GM12878 (cell line): Measurements from ENCODE around the gene NF1. TPM values are rescaled to one million over a fixed set of nuclear protein-coding genes. Genes with fewer than 3 reads are reported as not detected.

ENCODE experiments used
- ATAC-seq: fragments of 200-7000 bp; cut with Tn5 transposase; 3 replicates; pipeline ENCODE4 v1.9.1; 2020; ENCODE audit warnings: mild to moderate bottlenecking, moderate library complexity
- BruUV-seq: library from RNA; stranded (reverse); fragments of 400-500 nt; replicated peaks from 2 replicates; lab custom pipeline; 2021; lab: Mats Ljungman, UMichigan
- CTCF ChIA-PET: fragments of 300-600 bp; sonication (Branson Sonifier 250); formaldehyde crosslinking; extraction: SDS; loops from one replicate; lab custom pipeline; 2021; ENCODE audit warnings: inconsistent platforms; lab: Yijun Ruan, JAX
- POLR2A ChIA-PET: fragments of 350-600 bp; formaldehyde crosslinking; extraction: SDS; loops from one replicate; lab custom pipeline; 2021; ENCODE audit warnings: inconsistent platforms; lab: Charles Lee
- RAD21 ChIA-PET: fragments of 300-600 bp; sonication (Branson Sonifier 250); formaldehyde crosslinking; loops from one replicate; lab custom pipeline; 2023; ENCODE audit warnings: antibody characterized with exemption; ENCODE audit not compliant: unreplicated experiment; lab: Charles Lee
- SMC1A ChIA-PET: fragments of 300-600 bp; sonication (Branson Sonifier 250); formaldehyde crosslinking; loops from one replicate; lab custom pipeline; 2023; ENCODE audit not compliant: unreplicated experiment, uncharacterized antibody; lab: Charles Lee
- DNase-seq: peaks from one replicate; pipeline ENCODE4 v3.0.0-alpha.2; 2011; ENCODE audit warnings: low read depth, low spot score
- FAIRE-seq: peaks from 3 replicates; lab custom pipeline; 2011; peaks lifted over from hg19 to GRCh38; lab: Jason Lieb, UNC
- H2AFZ ChIP-seq: 2 replicates; pipeline ENCODE4 v1.6.0; 2011; ENCODE audit warnings: low read depth, low read length, control low read depth; ENCODE audit not compliant: control insufficient read depth
- H3K27ac ChIP-seq: 2 replicates; pipeline ENCODE4 v1.5.1; 2011; ENCODE audit warnings: control low read depth; ENCODE audit not compliant: control insufficient read depth, insufficient read depth
- H3K27me3 ChIP-seq, 2 experiments: replicated peaks in 1 of 2; 2 replicates each; pipeline versions ENCODE4 v1.6.0 to v1.6.1; 2011; ENCODE audit warnings: low read length in 1 of 2; ENCODE audit not compliant: control insufficient read depth in 2 of 2, insufficient read depth in 2 of 2
- H3K36me3 ChIP-seq, 2 experiments: 2 replicates each; pipeline ENCODE4 v1.5.1; 2011; ENCODE audit warnings: low read length in 1 of 2; ENCODE audit not compliant: control insufficient read depth in 2 of 2, insufficient read depth in 2 of 2
- H3K4me1 ChIP-seq: 2 replicates; pipeline ENCODE4 v1.6.1; 2011; ENCODE audit warnings: mild to moderate bottlenecking, low read length, moderate library complexity, mixed read lengths; ENCODE audit not compliant: control insufficient read depth, insufficient read depth
- H3K4me2 ChIP-seq: 2 replicates; pipeline ENCODE4 v1.6.0; 2011; ENCODE audit warnings: control low read depth; ENCODE audit not compliant: control insufficient read depth, insufficient read depth
- H3K4me3 ChIP-seq: fragments of 200-600 bp; sonication (generic); 2 replicates; pipeline ENCODE4 v1.5.1; 2016
- H3K79me2 ChIP-seq: 2 replicates; pipeline ENCODE4 v1.6.0; 2011; ENCODE audit warnings: low read length; ENCODE audit not compliant: control insufficient read depth, insufficient read depth
- H3K9ac ChIP-seq: 2 replicates; pipeline ENCODE4 v1.8.0; 2011; ENCODE audit warnings: low read length, control low read depth, mixed read lengths; ENCODE audit not compliant: control insufficient read depth, insufficient read depth
- H3K9me3 ChIP-seq: replicated peaks from 3 replicates; pipeline ENCODE4 v1.5.1; 2011; ENCODE audit warnings: mild to moderate bottlenecking, low read length; ENCODE audit not compliant: control insufficient read depth, insufficient read depth
- H4K20me1 ChIP-seq: 2 replicates; pipeline ENCODE4 v1.6.0; 2011; ENCODE audit not compliant: control insufficient read depth, insufficient read depth
- BACH1 ChIP-seq: fragments of 450-650 bp; IDR thresholded peaks from 2 replicates; pipeline ENCODE4 v1.6.1; 2017; ENCODE audit warnings: mild to moderate bottlenecking, borderline replicate concordance
- CTCF ChIP-seq, 3 experiments: IDR thresholded peaks in 2 of 3; conservative IDR thresholded peaks in 1 of 3; 2 replicates each; pipeline ENCODE4 v1.5.1; 2011; ENCODE audit warnings: low read depth in 3 of 3, low read length in 3 of 3, mild to moderate bottlenecking in 3 of 3, control low read depth in 2 of 3, moderate library complexity in 2 of 3, inconsistent platforms in 1 of 3, mixed read lengths in 1 of 3; ENCODE audit not compliant: control insufficient read depth in 2 of 3, insufficient read depth in 1 of 3; ENCODE audit errors: extremely low read depth in 1 of 3
- E2F4 ChIP-seq: IDR thresholded peaks from 2 replicates; pipeline ENCODE4 v1.6.1; 2012; ENCODE audit warnings: low read depth, low read length, improper control_type of control experiment
- GATAD2B ChIP-seq: fragments of 450-650 bp; conservative IDR thresholded peaks from 2 replicates; pipeline ENCODE4 v1.6.1; 2017; ENCODE audit warnings: low read depth, mild to moderate bottlenecking, moderate library complexity
- HSF1 ChIP-seq: fragments of 150-350 bp; IDR thresholded peaks from 2 replicates; pipeline ENCODE4 v1.6.1; 2014; ENCODE audit warnings: mild to moderate bottlenecking, low read depth, low read length
- MXI1 ChIP-seq: fragments of 150-350 bp; IDR thresholded peaks from 2 replicates; pipeline ENCODE4 v1.6.1; 2011; ENCODE audit warnings: low read depth, mild to moderate bottlenecking, inconsistent platforms, low read length, improper control_type of control experiment
- RB1 ChIP-seq: fragments of 450-650 bp; formaldehyde crosslinking; IDR thresholded peaks from 2 replicates; pipeline ENCODE4 v1.6.1; 2017; ENCODE audit warnings: mild to moderate bottlenecking, borderline replicate concordance
- SUPT20H ChIP-seq: IDR thresholded peaks from 2 replicates; pipeline ENCODE4 v1.6.1; 2011; ENCODE audit warnings: low read depth, mild to moderate bottlenecking, low read length, moderate library complexity, borderline replicate concordance; ENCODE audit not compliant: control insufficient read depth
- TCF12 ChIP-seq: IDR thresholded peaks from 2 replicates; pipeline ENCODE4 v1.6.1; 2011; ENCODE audit warnings: low read depth, mild to moderate bottlenecking, low read length
- ZNF207 ChIP-seq: fragments of 450-650 bp; IDR thresholded peaks from 2 replicates; pipeline ENCODE4 v1.6.1; 2014; ENCODE audit warnings: antibody characterized with exemption, mild to moderate bottlenecking, borderline replicate concordance
- WGBS: methylation state at CpG from one replicate; pipeline ENCODE4 v1.1.6; 2016; ENCODE audit warnings: low lambda C conversion rate; ENCODE audit not compliant: insufficient replicate concordance, insufficient coverage; ENCODE audit errors: missing lambda C conversion rate; 5-methylcytosine and 5-hydroxymethylcytosine counted together
- in situ Hi-C: fragments of 300-500 bp; cut with MboI; formaldehyde crosslinking; loops from 9 replicates; pipeline ENCODE4 v1.14.3; 2018; ENCODE audit warnings: mixed read lengths
- intact Hi-C: fragments of 100-400 bp; cut with micrococcal nuclease; formaldehyde crosslinking; loops from one replicate; pipeline ENCODE4 v1.14.2; 2022; ENCODE audit not compliant: unreplicated experiment
- polyA plus RNA-seq, 11 experiments: library from polyadenylated mRNA; depleted of rRNA in 4 of 11; unstranded in 6 of 11; stranded (reverse) in 5 of 11; fragments of >200 nt; fragmentation: Nextera tagmentation in 4 of 11; fragmentation: Illumina TruSeq in 1 of 11; extraction: Ambion mirVana in 4 of 11; extraction: Trizol in 1 of 11; gene quantifications; 1 replicate in 1 of 11; 2 replicates in 10 of 11; pipeline versions ENCODE4 v1.2.1 to v1.2.3, GENCODE V29; 2011 to 2016; ENCODE audit warnings: inconsistent platforms in 2 of 11, missing spikeins in 2 of 11, low read depth in 1 of 11
- total RNA-seq, 4 experiments: library from RNA; depleted of rRNA in 3 of 4; stranded (reverse); fragments of >200 nt in 3 of 4; fragmentation: Illumina TruSeq in 1 of 4; extraction: Trizol in 1 of 4; gene quantifications; 2 replicates each; pipeline versions ENCODE4 v1.2.1 to v1.2.3, GENCODE V29; 2013 to 2021

Gene NF1
- total and polyA plus RNA-seq, 10 of the 15 experiments (the other 5 are each of a cell fraction or from before 2014, with no cell fraction given), result 2.5 to 31.8 (median 16.6) TPM

GRCh38 chr17:31128241-31128640, 33.5 kb downstream of the NF1 start:
- TF ChIP-seq BACH1, result no peak
- no peak for TF ChIP-seq MXI1
- no peak for TF ChIP-seq HSF1
- TF ChIP-seq GATAD2B, result no peak
- TF ChIP-seq CTCF (IDR thresholded peaks at IDR 0.05 in 2 of 3, conservative IDR thresholded peaks at IDR 0.05 in 1 of 3; ENCODE audit: control insufficient read depth in 2 of 3, extremely low read depth in 1 of 3, insufficient read depth in 1 of 3, low read depth in 3 of 3, low read length in 3 of 3), result no peak
- TF ChIP-seq TCF12, result no peak
- TF ChIP-seq E2F4, result no peak
- TF ChIP-seq RB1, result no peak
- TF ChIP-seq SUPT20H, result no peak
- TF ChIP-seq ZNF207, result no peak
- Histone ChIP-seq H3K4me3 (no peak overlapping the region), H3K27ac (no peak overlapping the region), H3K79me2 (peaks cover 14% of the 10 kb centered on the region), H3K36me3 (peaks cover 0 to 3% of the 10 kb centered on the region in 2 experiments; a peak in 2 of 4 replicates), H3K4me1 (no peaks in the 10 kb centered on the region), H2AFZ (no peak overlapping the region), H4K20me1 (no peaks in the 10 kb centered on the region), H3K4me2 (no peak overlapping the region), H3K27me3 (no peaks in the 10 kb centered on the region), H3K9me3 (no peaks in the 10 kb centered on the region), H3K9ac (no peak overlapping the region)
- no peak for ATAC-seq
- ChIA-PET RAD21 (no interaction called here), POLR2A (interaction anchor here (0.6 to 1.2 kb wide), 3 partner anchors 13 to 32 kb away, joined by 3 to 7 read pairs (median 5); no protein-coding TSS in a partner anchor), CTCF (interaction anchor here (1.1 kb wide), 2 partner anchors 69 to 261 kb away, joined by 3 to 4 read pairs; no protein-coding TSS in a partner anchor), SMC1A (no interaction called here)
- intact Hi-C loops, result no loop called here
- 76% methylated on average over 3 of the region's 3 CpGs for WGBS
- BruUV-seq, result no TSS peak
- in situ Hi-C loops, result no loop called here
- no peak for DNase-seq
- FAIRE-seq, result no peak
